Spleen (tissue), 7 donors: ENCODE data around the gene CTDP1.

Source experiments
- CTCF ChIP-seq, 11 experiments: fragments of 200-600 bp in 7 of 11; fragments of 450-650 bp in 4 of 11; sonication (generic) in 4 of 11; IDR thresholded peaks in 8 of 11; conservative IDR thresholded peaks in 3 of 11; 1 replicate in 7 of 11; 2 replicates in 4 of 11; pipeline versions ENCODE4 v1.4.0 to v1.8.0; 2016 to 2021; ENCODE audit warnings: antibody characterized with exemption in 11 of 11, inconsistent platforms in 4 of 11, mild to moderate bottlenecking in 1 of 11
- POLR2A ChIP-seq, 3 donors: fragments of 450-650 bp; IDR thresholded peaks; one replicate each; pipeline ENCODE4 v1.5.1; 2017; ENCODE audit warnings: antibody characterized with exemption in 3 of 3, mild to moderate bottlenecking in 1 of 3
- donor health status: DM: no; HTN: no; CAD: no; lungs with moderate emphysema.
- donor health status: DM: no; HTN: no; CAD: no.
- donor health status: DM: no; HTN: no; CAD: no.

DNA sequence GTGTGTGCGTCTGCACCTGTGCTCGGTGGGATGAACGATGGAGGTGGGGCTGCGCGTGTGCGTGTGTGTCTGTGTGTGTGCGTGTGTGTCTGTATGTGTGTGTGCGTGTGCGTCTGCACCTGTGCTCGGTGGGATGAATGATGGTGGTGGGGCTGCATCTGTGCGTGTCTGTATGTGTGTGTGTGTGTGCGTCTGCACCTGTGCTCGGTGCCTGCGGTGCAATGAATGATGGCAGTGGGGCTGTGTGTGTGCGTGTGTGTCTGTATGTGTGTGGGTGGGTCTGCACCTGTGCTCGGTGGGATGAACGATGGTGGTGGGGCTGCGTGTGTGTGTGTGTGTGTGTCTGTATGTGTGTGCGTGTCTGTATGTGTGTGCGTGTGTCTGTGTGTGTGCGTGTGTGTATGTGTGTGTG lies 48.5 kb upstream of the CTDP1 start:
- TF ChIP-seq POLR2A (IDR thresholded peaks at IDR 0.05), result no peak
- TF ChIP-seq CTCF (IDR thresholded peaks at IDR 0.05 in 8 of 11, conservative IDR thresholded peaks at IDR 0.05 in 3 of 11), result no peak
